GM19328 (cell line): Measurements from ENCODE around the gene LRRC61.
"Not testable (repeated sequence)": the region's sequence is repeated elsewhere in the genome, so short reads cannot be mapped to it uniquely, and the experiment has no call there.

Source experiments
- ATAC-seq: cut with Tn5 transposase; IDR thresholded peaks from one replicate; pipeline ENCODE4 v1.9.1; 2021; ENCODE audit warnings: mild to moderate bottlenecking, moderate library complexity; ENCODE audit not compliant: unreplicated experiment

The LRRC61 gene

GRCh38 chr7:150322833-150323681, at the start of gene LRRC61, which contains the start of gene ACTR3C:
TSS of gene LRRC61 (plus strand) at chr7:150323355. CDS start at chr7:150336862, 13,507 bp downstream.
TSS of gene ACTR3C (minus strand) at chr7:150323545. CDS start at chr7:150295296, 28,249 bp downstream.
- ATAC-seq, result peak; percentile 59

GRCh38 chr7:150276132-150276695, 46.9 kb upstream of the LRRC61 start:
- not testable (repeated sequence) for ATAC-seq

GRCh38 chr7:150278383-150278782, 44.8 kb upstream of the LRRC61 start:
- ATAC-seq, result not testable (repeated sequence)

- not testable (repeated sequence) for ATAC-seq
Measured at GRCh38 chr7:150281681-150282403, 41.3 kb upstream of the LRRC61 start.

GRCh38 chr7:150283111-150283510, 40.0 kb upstream of the LRRC61 start:
- ATAC-seq, result not testable (repeated sequence)

- not testable (repeated sequence) for ATAC-seq
Measured at GRCh38 chr7:150283608-150284007, 39.5 kb upstream of the LRRC61 start.

- not testable (repeated sequence) for ATAC-seq
Measured at GRCh38 chr7:150285849-150286754, 37.1 kb upstream of the LRRC61 start.

GRCh38 chr7:150287815-150288214, 35.3 kb upstream of the LRRC61 start:
- not testable (repeated sequence) for ATAC-seq

- ATAC-seq, result not testable (repeated sequence)
Measured at GRCh38 chr7:150288816-150289215, 34.3 kb upstream of the LRRC61 start.

GRCh38 chr7:150290317-150290716, 32.8 kb upstream of the LRRC61 start:
- not testable (repeated sequence) for ATAC-seq

- ATAC-seq, result not testable (repeated sequence)
Measured at GRCh38 chr7:150295027-150295426, 28.1 kb upstream of the LRRC61 start.

GRCh38 chr7:150295614-150296013, 27.5 kb upstream of the LRRC61 start:
- ATAC-seq, result not testable (repeated sequence)

GRCh38 chr7:150296802-150297201, 26.4 kb upstream of the LRRC61 start:
- ATAC-seq, result not testable (repeated sequence)

GRCh38 chr7:150297978-150298377, 25.2 kb upstream of the LRRC61 start:
- ATAC-seq, result not testable (repeated sequence)

- not testable (repeated sequence) for ATAC-seq
Measured at GRCh38 chr7:150302908-150303310, 20.2 kb upstream of the LRRC61 start.

- not testable (repeated sequence) for ATAC-seq
Measured at GRCh38 chr7:150304499-150305258, 18.5 kb upstream of the LRRC61 start.

- ATAC-seq, result not testable (repeated sequence)
Measured at GRCh38 chr7:150305259-150305902, 17.8 kb upstream of the LRRC61 start.

GRCh38 chr7:150305903-150306284, 17.3 kb upstream of the LRRC61 start:
- not testable (repeated sequence) for ATAC-seq

GRCh38 chr7:150306377-150306776, 16.8 kb upstream of the LRRC61 start:
- ATAC-seq, result not testable (repeated sequence)
